HepG2 (cell line): ENCODE measurements around the gene LANCL1. TPM values are rescaled to one million over a fixed set of nuclear protein-coding genes. Genes with fewer than 3 reads are reported as not detected.

Experiments used
- ATAC-seq: fragments of 200-7000 bp; cut with Tn5 transposase; 3 replicates; pipeline ENCODE4 v1.9.1; 2020; ENCODE audit warnings: mild to moderate bottlenecking, moderate library complexity
- BruUV-seq: library from RNA; stranded (reverse); fragments of 400-500 nt; replicated peaks from 2 replicates; lab custom pipeline; 2021; lab: Mats Ljungman, UMichigan
- CTCF ChIA-PET: fragments of 300-600 bp; formaldehyde crosslinking; extraction: SDS; loops from one replicate; lab custom pipeline; 2021; ENCODE audit warnings: low total read pairs, inconsistent platforms, low intra/inter-chr PET ratio; lab: Yijun Ruan, JAX
- POLR2A ChIA-PET: fragments of 350-600 bp; sonication (Branson Sonifier 250); formaldehyde crosslinking; loops from one replicate; lab custom pipeline; 2020; ENCODE audit warnings: antibody characterized with exemption, inconsistent platforms; lab: Yijun Ruan, JAX
- DNase-seq: peaks from one replicate; pipeline ENCODE4 v3.0.0-alpha.2; 2015; ENCODE audit warnings: low spot score
- FAIRE-seq: peaks from 3 replicates; lab custom pipeline; 2011; peaks lifted over from hg19 to GRCh38; lab: Jason Lieb, UNC
- H2AFZ ChIP-seq: one replicate; pipeline ENCODE4 v1.6.1; 2011; ENCODE audit warnings: low read length, inconsistent platforms
- H3K27ac ChIP-seq: fragments of 300-600 bp; 3 replicates; pipeline ENCODE4 v1.8.0; 2011; ENCODE audit warnings: mixed run types, mild to moderate bottlenecking, mixed read lengths, low read length, inconsistent platforms; ENCODE audit not compliant: insufficient read depth; ENCODE audit errors: extremely low read length
- H3K27me3 ChIP-seq, 2 experiments: fragments of 200-600 bp in 1 of 2; 2 replicates in 1 of 2; 3 replicates in 1 of 2; pipeline versions ENCODE4 v1.6.0 to v1.8.0; 2011; ENCODE audit warnings: low read length in 2 of 2, mild to moderate bottlenecking in 2 of 2, moderate library complexity in 2 of 2, inconsistent platforms in 1 of 2; ENCODE audit not compliant: insufficient read depth in 2 of 2, control insufficient read depth in 1 of 2
- H3K36me3 ChIP-seq, 2 experiments: fragments of 200-600 bp in 1 of 2; replicated peaks in 1 of 2; 2 replicates in 1 of 2; 3 replicates in 1 of 2; pipeline versions ENCODE4 v1.5.1 to v1.8.0; 2011; ENCODE audit warnings: low read length in 2 of 2, inconsistent platforms in 1 of 2; ENCODE audit not compliant: insufficient read depth in 2 of 2, control insufficient read depth in 1 of 2
- H3K4me1 ChIP-seq: 2 replicates; pipeline ENCODE4 v1.5.1; 2012; ENCODE audit warnings: low read length, inconsistent platforms; ENCODE audit not compliant: insufficient read depth
- H3K4me2 ChIP-seq: 2 replicates; pipeline ENCODE4 v1.6.0; 2011; ENCODE audit warnings: low read depth, low read length, inconsistent platforms
- H3K4me3 ChIP-seq, 3 experiments: fragments of 200-600 bp in 1 of 3; sonication (generic), shearing (Covaris generic) in 1 of 3; replicated peaks in 1 of 3; 2 replicates each; pipeline ENCODE4 v1.5.1; 2011 to 2016; ENCODE audit warnings: low read length in 3 of 3, inconsistent platforms in 2 of 3, low read depth in 2 of 3, mild to moderate bottlenecking in 2 of 3, control low read depth in 1 of 3, mixed read lengths in 1 of 3; ENCODE audit not compliant: insufficient read depth in 1 of 3
- H3K79me2 ChIP-seq: one replicate; pipeline ENCODE4 v1.6.1; 2011; ENCODE audit warnings: low read length, inconsistent platforms; ENCODE audit not compliant: insufficient read depth
- H3K9ac ChIP-seq: 2 replicates; pipeline ENCODE4 v1.6.0; 2011; ENCODE audit warnings: mild to moderate bottlenecking, low read depth, low read length, inconsistent platforms; ENCODE audit not compliant: insufficient read depth
- H3K9me3 ChIP-seq: 2 replicates; pipeline ENCODE4 v1.5.1; 2012; ENCODE audit warnings: mild to moderate bottlenecking, low read length
- H4K20me1 ChIP-seq: 2 replicates; pipeline ENCODE4 v1.6.0; 2011; ENCODE audit warnings: inconsistent platforms, mild to moderate bottlenecking, low read length, moderate library complexity; ENCODE audit not compliant: insufficient read depth
- ATF7-NPFF ChIP-seq: sonication (generic); formaldehyde crosslinking; IDR thresholded peaks from 2 replicates; pipeline ENCODE4 v1.8.1; 2023; ENCODE audit warnings: mild to moderate bottlenecking, low read depth, missing genetic modification reagents, moderate library complexity
- GPBP1L1 ChIP-seq: sonication (generic); formaldehyde crosslinking; IDR thresholded peaks from 2 replicates; pipeline ENCODE4 v1.5.0; 2020; ENCODE audit warnings: mild to moderate bottlenecking, missing genetic modification reagents
- KAT2B ChIP-seq: fragments of 150-350 bp; IDR thresholded peaks from 2 replicates; pipeline ENCODE4 v1.6.1; 2014; ENCODE audit warnings: low read depth, low read length, borderline replicate concordance
- KLF15 ChIP-seq: sonication (generic); formaldehyde crosslinking; IDR thresholded peaks from 2 replicates; pipeline ENCODE4 v1.8.1; 2023; ENCODE audit warnings: borderline replicate concordance, mild to moderate bottlenecking, inconsistent platforms, missing genetic modification reagents, mixed read lengths
- MXI1 ChIP-seq: IDR thresholded peaks from 3 replicates; pipeline ENCODE4 v1.6.1; 2012; ENCODE audit warnings: low read depth, low read length, inconsistent platforms, borderline replicate concordance
- RBAK ChIP-seq: sonication (generic); formaldehyde crosslinking; IDR thresholded peaks from 2 replicates; pipeline ENCODE4 v1.5.1; 2020; ENCODE audit warnings: mild to moderate bottlenecking, missing genetic modification reagents
- REPIN1 ChIP-seq: sonication (generic); formaldehyde crosslinking; IDR thresholded peaks from 2 replicates; pipeline ENCODE4 v1.8.0; 2022; ENCODE audit warnings: missing genetic modification reagents, low read depth, mild to moderate bottlenecking, borderline replicate concordance
- RFXAP ChIP-seq: sonication (generic); formaldehyde crosslinking; IDR thresholded peaks from 2 replicates; pipeline ENCODE4 v1.4.0; 2020; ENCODE audit warnings: missing genetic modification reagents, borderline replicate concordance
- TFAP4 ChIP-seq: sonication (generic); IDR thresholded peaks from 2 replicates; pipeline ENCODE4 v1.6.1; 2016; ENCODE audit warnings: low read depth, borderline replicate concordance
- U2AF1 ChIP-seq: fragments of 200-400 bp; formaldehyde crosslinking; optimal IDR thresholded peaks from 2 replicates; pipeline ENCODE3; 2017; ENCODE audit warnings: mild to moderate bottlenecking, low read depth, low read length
- WIZ ChIP-seq: sonication (generic); formaldehyde crosslinking; IDR thresholded peaks from 2 replicates; pipeline ENCODE4 v1.5.1; 2020; ENCODE audit warnings: mild to moderate bottlenecking, missing genetic modification reagents
- ZNF335 ChIP-seq: sonication (generic); formaldehyde crosslinking; IDR thresholded peaks from 2 replicates; pipeline ENCODE4 v1.4.0; 2020; ENCODE audit warnings: missing genetic modification reagents
- ZNF441 ChIP-seq: sonication (generic); formaldehyde crosslinking; IDR thresholded peaks from 2 replicates; pipeline ENCODE4 v1.7.0; 2021; ENCODE audit warnings: missing genetic modification reagents, borderline replicate concordance
- ZNF510 ChIP-seq: sonication (generic); formaldehyde crosslinking; IDR thresholded peaks from 2 replicates; pipeline ENCODE4 v1.4.0; 2020; ENCODE audit warnings: low read depth, mild to moderate bottlenecking, missing genetic modification reagents
- ZNF598 ChIP-seq: sonication (generic); formaldehyde crosslinking; IDR thresholded peaks from 2 replicates; pipeline ENCODE4 v1.5.1; 2020; ENCODE audit warnings: mild to moderate bottlenecking, missing genetic modification reagents, borderline replicate concordance
- ZNF615 ChIP-seq: sonication (generic); formaldehyde crosslinking; IDR thresholded peaks from 2 replicates; pipeline ENCODE4 v1.5.0; 2020; ENCODE audit warnings: mild to moderate bottlenecking, missing genetic modification reagents, borderline replicate concordance
- ZNF674 ChIP-seq: sonication (generic); formaldehyde crosslinking; IDR thresholded peaks from 2 replicates; pipeline ENCODE4 v1.5.0; 2020; ENCODE audit warnings: low read depth, mild to moderate bottlenecking, missing genetic modification reagents
- ZNF746 ChIP-seq: sonication (generic); formaldehyde crosslinking; IDR thresholded peaks from 2 replicates; pipeline ENCODE4 v1.8.0; 2022; ENCODE audit warnings: mild to moderate bottlenecking, missing genetic modification reagents
- ZNF879 ChIP-seq: sonication (generic); formaldehyde crosslinking; IDR thresholded peaks from 2 replicates; pipeline ENCODE4 v1.8.1; 2023; ENCODE audit warnings: missing genetic modification reagents
- WGBS: methylation state at CpG from one replicate; pipeline ENCODE4 v1.1.6; 2017; ENCODE audit warnings: low lambda C conversion rate; 5-methylcytosine and 5-hydroxymethylcytosine counted together
- in situ Hi-C: cut with HindIII; loops from 2 replicates; pipeline ENCODE4 v1.10.0; 2017; ENCODE audit warnings: low pct_unique_long_range_greater_than_20kb; ENCODE audit not compliant: extremely low pct_ligation_motif_present
- intact Hi-C: fragments of 100-400 bp; cut with micrococcal nuclease; formaldehyde crosslinking; loops from one replicate; pipeline ENCODE4 v1.10.0; 2022; ENCODE audit not compliant: unreplicated experiment
- polyA plus RNA-seq, 8 experiments: library from polyadenylated mRNA; depleted of rRNA in 3 of 8; stranded (reverse) in 7 of 8; unstranded in 1 of 8; fragments of >200 nt; fragmentation: Illumina TruSeq in 4 of 8; extraction: Trizol in 4 of 8; gene quantifications; 2 replicates each; pipeline versions ENCODE4 v1.2.1 to v1.2.3, GENCODE V29; 2011 to 2016; ENCODE audit warnings: low read depth in 4 of 8, missing spikeins in 1 of 8, mixed read lengths in 1 of 8; ENCODE audit not compliant: insufficient read depth in 1 of 8
- total RNA-seq, 5 experiments: library from RNA; depleted of rRNA; stranded (reverse); fragments of >200 nt; fragmentation: Illumina TruSeq; extraction: Trizol; gene quantifications; 2 replicates each; pipeline ENCODE4 v1.2.3, GENCODE V29; 2016; ENCODE audit warnings: low read depth in 1 of 5

The LANCL1 gene
- total and polyA plus RNA-seq, 2 of the 13 experiments (the other 11 are each of a cell fraction or from before 2014, with no cell fraction given) = 53.5 to 67.7 TPM

GRCh38 chr2:210435439-210435838 is 41.1 kb downstream of the LANCL1 start:
- no peak overlapping the region for H3K4me3 ChIP-seq
- no peaks in the 10 kb centered on the region for H3K4me1 ChIP-seq
- no peak overlapping the region for H3K9ac ChIP-seq
- intact Hi-C loops = no loop called here
- TF ChIP-seq GPBP1L1 (CRISPR knock-in tag) (no peak), MXI1 (no peak), ZNF335 (CRISPR knock-in tag) (no peak), U2AF1 (no peak), WIZ (no peak), ZNF615 (CRISPR knock-in tag) (no peak), ZNF879 (no peak), ATF7-NPFF (CRISPR knock-in tag) (no peak), KLF15 (CRISPR knock-in tag) (no peak), TFAP4 (no peak), RBAK (CRISPR knock-in tag) (no peak), ZNF674 (no peak), ZNF510 (CRISPR knock-in tag) (no peak), ZNF598 (no peak), KAT2B (no peak), REPIN1 (CRISPR knock-in tag) (no peak), ZNF441 (CRISPR knock-in tag) (no peak), RFXAP (CRISPR knock-in tag) (no peak), ZNF746 (CRISPR knock-in tag) (no peak)
- TF ChIP-seq, all 625 proteins: peak for 0
- no peak for FAIRE-seq
- Histone ChIP-seq H3K36me3 (peaks cover 18 to 54% of the 10 kb centered on the region in 2 experiments), H3K27me3 (no peaks in the 10 kb centered on the region), H3K9me3 (no peaks in the 10 kb centered on the region), H3K79me2 (no peaks in the 10 kb centered on the region), H4K20me1 (no peaks in the 10 kb centered on the region), H2AFZ (no peak overlapping the region), H3K27ac (no peak overlapping the region), H3K4me2 (no peak overlapping the region)
- no peak for ATAC-seq
- BruUV-seq = no TSS peak
- POLR2A ChIA-PET = no interaction called here
- DNase-seq = no peak
- whole genome bisulfite sequencing = 100% methylated on average over 1 of the region's 1 CpG
- CTCF ChIA-PET = no interaction called here
- in situ Hi-C loops = no loop called here
